Measurements from ENCODE around the gene TRPM3. TPM values are rescaled to one million over a fixed set of nuclear protein-coding genes. Genes with fewer than 3 reads are reported as not detected.

Gene TRPM3
- total RNA-seq, 1 experiment from 2014 or later = not detected

DNA sequence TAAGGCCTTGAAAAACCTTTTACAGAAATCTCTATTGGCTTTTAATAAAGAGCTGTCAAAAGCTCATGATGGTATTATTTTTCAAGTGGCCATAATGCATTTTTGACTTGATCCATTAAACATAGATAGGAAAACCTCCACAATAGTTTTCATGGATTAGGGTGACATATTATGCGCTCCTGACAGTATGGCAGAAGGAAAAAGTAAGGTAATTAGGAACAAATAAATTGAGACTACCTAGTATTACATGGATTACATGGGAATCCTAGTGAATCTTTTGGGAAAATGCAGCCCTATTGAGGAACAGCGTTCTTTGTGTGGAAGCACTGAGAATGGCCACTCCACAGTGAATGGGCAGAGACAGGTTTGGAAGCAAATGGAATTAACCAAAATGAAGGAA lies 171.2 kb downstream of the TRPM3 start:
- H3K36me3 Mint-ChIP-seq (ENCODE audit: insufficient read depth, unreplicated experiment) = no peaks in the 10 kb centered on the region
- POLR2A ChIA-PET = no interaction called here
- no peak for TF ChIP-seq CTCF (IDR thresholded peaks at IDR 0.05; ENCODE audit: insufficient read depth in 1 of 2, low read depth in 1 of 2, low read length in 1 of 2, severe bottlenecking in 1 of 2, unreplicated experiment in 1 of 2)
- H3K27me3 Mint-ChIP-seq (ENCODE audit: insufficient read depth, unreplicated experiment) = no peaks in the 10 kb centered on the region
- Histone ChIP-seq H3K9me3 (no peaks in the 10 kb centered on the region), H3K4me3 (ENCODE audit: low read depth, low read length) (no peak overlapping the region), H3K36me3 (ENCODE audit: control insufficient read depth, insufficient read depth, low read length) (no peaks in the 10 kb centered on the region), H3K27me3 (replicated peaks; ENCODE audit: control insufficient read depth, insufficient read depth, low read length) (no peaks in the 10 kb centered on the region), H3K4me1 (no peaks in the 10 kb centered on the region)
- no peaks in the 10 kb centered on the region for H3K9me3 Mint-ChIP-seq (ENCODE audit: unreplicated experiment)
- H3K4me3 Mint-ChIP-seq (ENCODE audit: unreplicated experiment) = no peak overlapping the region
- no peaks in the 10 kb centered on the region for H3K4me1 Mint-ChIP-seq (ENCODE audit: low read depth, unreplicated experiment)
- DNase-seq = no peak
- intact Hi-C loops (cut with micrococcal nuclease; ENCODE audit: unreplicated experiment) = no loop called here
- BruUV-seq (replicated peaks) = no TSS peak
- H3K27ac Mint-ChIP-seq (ENCODE audit: unreplicated experiment) = no peak overlapping the region
- CTCF ChIA-PET = no interaction called here

- no peak overlapping the region for H3K4me3 Mint-ChIP-seq (ENCODE audit: unreplicated experiment)
- no peaks in the 10 kb centered on the region for H3K36me3 Mint-ChIP-seq (ENCODE audit: insufficient read depth, unreplicated experiment)
- H3K4me3 ChIP-seq (ENCODE audit: low read depth, low read length) = no peak overlapping the region
- no peaks in the 10 kb centered on the region for H3K9me3 Mint-ChIP-seq (ENCODE audit: unreplicated experiment)
- ChIA-PET POLR2A (no interaction called here), CTCF (no interaction called here)
- no peaks in the 10 kb centered on the region for H3K4me1 ChIP-seq
- no peak for DNase-seq
- no peak for TF ChIP-seq CTCF (IDR thresholded peaks at IDR 0.05; ENCODE audit: insufficient read depth in 1 of 2, low read depth in 1 of 2, low read length in 1 of 2, severe bottlenecking in 1 of 2, unreplicated experiment in 1 of 2)
- BruUV-seq (replicated peaks) = no TSS peak
- H3K27me3 ChIP-seq (replicated peaks; ENCODE audit: control insufficient read depth, insufficient read depth, low read length) = no peaks in the 10 kb centered on the region
- H3K36me3 ChIP-seq (ENCODE audit: control insufficient read depth, insufficient read depth, low read length) = no peaks in the 10 kb centered on the region
- no peaks in the 10 kb centered on the region for H3K4me1 Mint-ChIP-seq (ENCODE audit: low read depth, unreplicated experiment)
- no peaks in the 10 kb centered on the region for H3K9me3 ChIP-seq
- H3K27ac Mint-ChIP-seq (ENCODE audit: unreplicated experiment) = no peak overlapping the region
- H3K27me3 Mint-ChIP-seq (ENCODE audit: insufficient read depth, unreplicated experiment) = no peaks in the 10 kb centered on the region
- intact Hi-C loops (cut with micrococcal nuclease; ENCODE audit: unreplicated experiment) = no loop called here
These were observed 172.2 kb downstream of the TRPM3 start for GRCh38 chr9:70949239-70949638.

- H3K27ac Mint-ChIP-seq (ENCODE audit: unreplicated experiment) = no peak overlapping the region
- H3K36me3 ChIP-seq (ENCODE audit: control insufficient read depth, insufficient read depth, low read length) = no peaks in the 10 kb centered on the region
- H3K4me1 ChIP-seq = no peaks in the 10 kb centered on the region
- no peak for TF ChIP-seq CTCF (IDR thresholded peaks at IDR 0.05; ENCODE audit: insufficient read depth in 1 of 2, low read depth in 1 of 2, low read length in 1 of 2, severe bottlenecking in 1 of 2, unreplicated experiment in 1 of 2)
- no peaks in the 10 kb centered on the region for H3K4me1 Mint-ChIP-seq (ENCODE audit: low read depth, unreplicated experiment)
- H3K4me3 Mint-ChIP-seq (ENCODE audit: unreplicated experiment) = no peak overlapping the region
- intact Hi-C loops (cut with micrococcal nuclease; ENCODE audit: unreplicated experiment) = no loop called here
- no peaks in the 10 kb centered on the region for H3K27me3 Mint-ChIP-seq (ENCODE audit: insufficient read depth, unreplicated experiment)
- BruUV-seq (replicated peaks) = no TSS peak
- no peaks in the 10 kb centered on the region for H3K9me3 ChIP-seq
- no peak overlapping the region for H3K4me3 ChIP-seq (ENCODE audit: low read depth, low read length)
- POLR2A ChIA-PET = no interaction called here
- DNase-seq = no peak
- H3K36me3 Mint-ChIP-seq (ENCODE audit: insufficient read depth, unreplicated experiment) = no peaks in the 10 kb centered on the region
- CTCF ChIA-PET = no interaction called here
- no peaks in the 10 kb centered on the region for H3K27me3 ChIP-seq (replicated peaks; ENCODE audit: control insufficient read depth, insufficient read depth, low read length)
- H3K9me3 Mint-ChIP-seq (ENCODE audit: unreplicated experiment) = no peaks in the 10 kb centered on the region
These were observed 172.7 kb downstream of the TRPM3 start for GRCh38 chr9:70948744-70949143.
